IMR-90 (cell line): ENCODE results near the gene GPR160. TPM values are rescaled to one million over a fixed set of nuclear protein-coding genes. Genes with fewer than 3 reads are reported as not detected.
A peak's percentile ranks its signal among the peaks of the same experiment; 100 is the strongest.

ENCODE experiments used
- ATAC-seq: fragments of 200-7000 bp; cut with Tn5 transposase; 2 replicates; pipeline ENCODE4 v1.9.1; 2020; ENCODE audit warnings: low read depth, mild to moderate bottlenecking, moderate library complexity
- BruUV-seq: library from RNA; stranded (reverse); fragments of 400-500 nt; replicated peaks from 2 replicates; lab custom pipeline; 2021; lab: Mats Ljungman, UMichigan
- CTCF ChIA-PET: fragments of 300-600 bp; formaldehyde crosslinking; extraction: SDS; loops from one replicate; lab custom pipeline; 2021; ENCODE audit warnings: antibody characterized with exemption; lab: Yijun Ruan, JAX
- POLR2A ChIA-PET: fragments of 300-600 bp; sonication (Branson Sonifier 250); formaldehyde crosslinking; loops from one replicate; lab custom pipeline; 2022; ENCODE audit warnings: antibody characterized with exemption; ENCODE audit not compliant: unreplicated experiment; lab: Charles Lee
- DNase-seq: peaks from one replicate; pipeline ENCODE4 v3.0.0; 2013
- H2AFZ ChIP-seq: replicated peaks from 2 replicates; pipeline ENCODE3; 2013; ENCODE audit warnings: low read length, mild to moderate bottlenecking; ENCODE audit not compliant: poor library complexity
- H2AK5ac ChIP-seq: 2 replicates; pipeline ENCODE4 v1.6.1; 2013; ENCODE audit warnings: low read depth, low read length, inconsistent platforms
- H2AK9ac ChIP-seq: replicated peaks from 2 replicates; pipeline ENCODE3; 2013; ENCODE audit warnings: mild to moderate bottlenecking, low read depth, low read length, moderate library complexity; ENCODE audit not compliant: poor library complexity
- H2BK120ac ChIP-seq: 2 replicates; pipeline ENCODE4 v1.6.1; 2013; ENCODE audit warnings: low read depth, low read length, inconsistent platforms
- H2BK15ac ChIP-seq: 3 replicates; pipeline ENCODE4 v1.6.1; 2013; ENCODE audit warnings: low read depth, low read length, inconsistent platforms
- H2BK20ac ChIP-seq: 2 replicates; pipeline ENCODE4 v1.6.1; 2013; ENCODE audit warnings: low read depth, mild to moderate bottlenecking, inconsistent platforms, low read length, moderate library complexity
- H2BK5ac ChIP-seq: 2 replicates; pipeline ENCODE4 v1.6.1; 2013; ENCODE audit warnings: mild to moderate bottlenecking, low read depth, low read length, inconsistent platforms; ENCODE audit not compliant: poor library complexity, severe bottlenecking
- H3K14ac ChIP-seq: replicated peaks from 2 replicates; pipeline ENCODE4 v1.6.1; 2013; ENCODE audit warnings: low read depth, low read length, inconsistent platforms
- H3K18ac ChIP-seq: 2 replicates; pipeline ENCODE4 v1.6.1; 2013; ENCODE audit warnings: low read depth, low read length, control low read depth
- H3K23ac ChIP-seq: 2 replicates; pipeline ENCODE4 v1.6.1; 2013; ENCODE audit warnings: low read depth, low read length, inconsistent platforms
- H3K27ac ChIP-seq: 2 replicates; pipeline ENCODE4 v1.5.1; 2013; ENCODE audit warnings: mild to moderate bottlenecking, control low read depth, low read length; ENCODE audit not compliant: insufficient read depth
- H3K27me3 ChIP-seq: 2 replicates; pipeline ENCODE4 v1.6.1; 2013; ENCODE audit warnings: low read length; ENCODE audit not compliant: control insufficient read depth, insufficient read depth
- H3K36me3 ChIP-seq: 2 replicates; pipeline ENCODE4 v1.6.1; 2013; ENCODE audit warnings: low read length, mixed read lengths; ENCODE audit not compliant: control insufficient read depth, insufficient read depth
- H3K4ac ChIP-seq: 2 replicates; pipeline ENCODE4 v1.6.1; 2013; ENCODE audit warnings: low read depth, low read length, inconsistent platforms
- H3K4me1 ChIP-seq: 2 replicates; pipeline ENCODE4 v1.6.1; 2013; ENCODE audit warnings: low read length, mixed read lengths; ENCODE audit not compliant: control insufficient read depth, insufficient read depth
- H3K4me2 ChIP-seq: 2 replicates; pipeline ENCODE4 v1.6.1; 2013; ENCODE audit warnings: low read depth, mild to moderate bottlenecking, control low read depth, low read length, moderate library complexity
- H3K4me3 ChIP-seq: 2 replicates; pipeline ENCODE4 v1.5.1; 2013; ENCODE audit warnings: low read depth, mild to moderate bottlenecking, control low read depth, low read length, moderate library complexity; ENCODE audit not compliant: insufficient read depth
- H3K56ac ChIP-seq: 2 replicates; pipeline ENCODE4 v1.6.1; 2013; ENCODE audit warnings: low read length, inconsistent platforms; ENCODE audit not compliant: insufficient read depth; ENCODE audit errors: extremely low read depth
- H3K79me1 ChIP-seq, 2 experiments: 2 replicates each; pipeline ENCODE4 v1.6.1; 2013; ENCODE audit warnings: low read length in 2 of 2, inconsistent platforms in 1 of 2, low read depth in 1 of 2
- H3K9ac ChIP-seq: 2 replicates; pipeline ENCODE4 v1.6.1; 2013; ENCODE audit warnings: low read depth, low read length, control low read depth
- H3K9me1 ChIP-seq: 2 replicates; pipeline ENCODE4 v1.6.1; 2013; ENCODE audit warnings: low read length, inconsistent platforms; ENCODE audit not compliant: insufficient read depth
- H3K9me3 ChIP-seq: 2 replicates; pipeline ENCODE4 v1.6.1; 2013; ENCODE audit warnings: low read length; ENCODE audit not compliant: control insufficient read depth, insufficient read depth
- H4K20me1 ChIP-seq: 2 replicates; pipeline ENCODE4 v1.6.1; 2013; ENCODE audit warnings: low read length, inconsistent platforms; ENCODE audit not compliant: insufficient read depth
- H4K5ac ChIP-seq: 2 replicates; pipeline ENCODE4 v1.6.1; 2013; ENCODE audit warnings: mild to moderate bottlenecking, low read depth, low read length, control low read depth
- H4K8ac ChIP-seq, 2 experiments: 2 replicates each; pipeline ENCODE4 v1.6.1; 2013; ENCODE audit warnings: low read depth in 2 of 2, low read length in 2 of 2, control low read depth in 1 of 2, inconsistent platforms in 1 of 2
- H4K91ac ChIP-seq: 2 replicates; pipeline ENCODE4 v1.6.1; 2013; ENCODE audit warnings: low read depth, low read length, inconsistent platforms; ENCODE audit not compliant: insufficient read depth
- CEBPB ChIP-seq: IDR thresholded peaks from 2 replicates; pipeline ENCODE4 v1.6.1; 2012; ENCODE audit warnings: low read depth, low read length, improper control_type of control experiment
- NFE2L2 ChIP-seq: fragments of 150-350 bp; IDR thresholded peaks from 2 replicates; pipeline ENCODE4 v1.6.1; 2016; ENCODE audit warnings: low read depth, mild to moderate bottlenecking, low read length
- WGBS, 2 experiments: methylation state at CpG; one replicate each; pipeline versions ENCODE4 v1.1.5 to v1.1.7; 2013; ENCODE audit warnings: missing lambda C conversion rate in 2 of 2; ENCODE audit not compliant: insufficient read length in 1 of 2; ENCODE audit errors: extremely low coverage in 2 of 2; 5-methylcytosine and 5-hydroxymethylcytosine counted together
- dilution Hi-C: fragments of 300-500 bp; cut with HindIII; formaldehyde crosslinking; loops from one replicate; pipeline ENCODE4 v1.14.3; 2018; ENCODE audit warnings: low sequenced_read_pairs; ENCODE audit not compliant: unreplicated experiment
- in situ Hi-C: fragments of 300-500 bp; cut with MboI; formaldehyde crosslinking; loops from 3 replicates; pipeline ENCODE4 v1.14.3; 2019; ENCODE audit warnings: low sequenced_read_pairs, inconsistent platforms, mixed read lengths
- intact Hi-C: fragments of 100-400 bp; cut with micrococcal nuclease; formaldehyde crosslinking; loops from 2 replicates; pipeline ENCODE4 v1.10.0; 2022
- polyA plus RNA-seq, 3 experiments: library from polyadenylated mRNA; depleted of rRNA; stranded (reverse); fragments of >200 nt; gene quantifications; 2 replicates each; pipeline ENCODE4 v1.2.3, GENCODE V29; 2012; ENCODE audit warnings: low replicate concordance in 1 of 3
- total RNA-seq: library from RNA; depleted of rRNA; stranded (reverse); fragments of >200 nt; gene quantifications from 2 replicates; pipeline ENCODE4 v1.2.3, GENCODE V29; 2012

GPR160 gene
- total and polyA plus RNA-seq, 2 of the 4 experiments (the other 2 are of a cell fraction), result 0.09 to 0.18 TPM

DNA sequence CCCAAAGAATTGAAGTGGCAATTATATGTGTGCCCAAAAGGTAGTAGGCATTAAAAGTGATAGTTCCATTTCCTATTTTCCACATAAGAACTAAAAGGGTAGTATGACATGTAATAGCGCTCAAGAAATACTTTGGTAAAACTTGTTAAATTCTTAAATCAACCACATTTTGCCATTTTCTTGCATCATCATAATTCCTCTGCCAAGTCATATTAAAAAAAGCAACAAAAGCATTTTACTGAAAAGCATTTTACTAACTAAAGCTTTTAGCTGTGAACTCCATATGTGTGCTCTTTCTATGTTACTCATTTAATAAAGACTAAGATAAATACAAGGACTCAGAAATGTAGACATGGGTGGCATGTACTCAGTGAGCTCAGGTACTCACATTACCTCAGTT lies 70.1 kb downstream of the GPR160 start:
- no CpG with 5 or more reads among the region's 1 CpG for WGBS, 2 experiments
- H3K79me1 ChIP-seq, result peaks cover 13 to 15% of the 10 kb centered on the region in 2 experiments; a peak in 3 of 4 replicates
- H2BK15ac ChIP-seq, result no peak overlapping the region
- no peak for ATAC-seq
- CTCF ChIA-PET, result no interaction called here
- peak; percentile 26; the same call in 1 of the 2 replicates for TF ChIP-seq CEBPB
- TF ChIP-seq NFE2L2, result no peak
- H2BK5ac ChIP-seq, result no peak overlapping the region
- H2AFZ ChIP-seq, result no peak overlapping the region
- H4K91ac ChIP-seq, result no peak overlapping the region
- no peak overlapping the region for H3K4me2 ChIP-seq
- H2AK9ac ChIP-seq, result no peak overlapping the region
- H3K9me1 ChIP-seq, result 0 out of 2 replicates have a peak, but pooled peaks cover 3% of the 10 kb centered on the region
- DNase-seq, result no peak
- no peak overlapping the region for H3K14ac ChIP-seq
- H3K9ac ChIP-seq, result no peak overlapping the region
- H3K9me3 ChIP-seq, result no peaks in the 10 kb centered on the region
- no peak overlapping the region for H3K56ac ChIP-seq
- no peak overlapping the region for H3K4me3 ChIP-seq
- no peak overlapping the region for H3K27ac ChIP-seq
- dilution Hi-C loops (no loop called here), intact Hi-C loops (no loop called here), in situ Hi-C loops (no loop called here)
- H4K20me1 ChIP-seq, result no peaks in the 10 kb centered on the region
- H4K5ac ChIP-seq, result no peak overlapping the region
- H3K4me1 ChIP-seq, result no peaks in the 10 kb centered on the region
- no peak overlapping the region for H2BK20ac ChIP-seq
- BruUV-seq, result no TSS peak
- no peak overlapping the region for H4K8ac ChIP-seq
- no peaks in the 10 kb centered on the region for H3K27me3 ChIP-seq
- POLR2A ChIA-PET, result no interaction called here
- no peak overlapping the region for H2BK120ac ChIP-seq
- no peak overlapping the region for H3K18ac ChIP-seq
- H2AK5ac ChIP-seq, result no peak overlapping the region
- peaks cover 13% of the 10 kb centered on the region for H3K36me3 ChIP-seq
- H3K4ac ChIP-seq, result no peak overlapping the region
- H3K23ac ChIP-seq, result no peak overlapping the region
